SK-N-SH (cell line): ENCODE results near the gene NDFIP1.

Source experiments
- EP300 ChIP-seq, 2 experiments: IDR thresholded peaks; 2 replicates each; pipeline versions ENCODE4 v1.4.0 to v1.6.1; 2012; ENCODE audit warnings: borderline replicate concordance in 1 of 2, low read depth in 1 of 2, low read length in 1 of 2
- POLR2AphosphoS5 ChIP-seq: IDR thresholded peaks from 2 replicates; pipeline ENCODE4 v1.6.1; 2012; ENCODE audit warnings: low read depth, low read length
- TAF1 ChIP-seq: IDR thresholded peaks from 2 replicates; pipeline ENCODE4 v1.6.1; 2012; ENCODE audit warnings: low read depth, mild to moderate bottlenecking, low read length, moderate library complexity, borderline replicate concordance

- no peak for TF ChIP-seq EP300 (IDR thresholded peaks at IDR 0.05; ENCODE audit: borderline replicate concordance in 1 of 2, low read depth in 1 of 2, low read length in 1 of 2)
- no peak for TF ChIP-seq POLR2AphosphoS5
- no peak for TF ChIP-seq TAF1
These were observed 34.6 kb upstream of the NDFIP1 start for GRCh38 chr5:142074006-142074405.
